HG03139 (cell line): ENCODE measurements around the gene FNDC5.

Experiments used
- ATAC-seq: cut with Tn5 transposase; IDR thresholded peaks from one replicate; pipeline ENCODE4 v1.9.1; 2021; ENCODE audit not compliant: unreplicated experiment

The FNDC5 gene

GRCh38 chr1:32898056-32898455, 27.3 kb upstream of the FNDC5 start:
- no peak for ATAC-seq

- ATAC-seq, result no peak
Measured at GRCh38 chr1:32897082-32898049, 26.7 kb upstream of the FNDC5 start.

DNA sequence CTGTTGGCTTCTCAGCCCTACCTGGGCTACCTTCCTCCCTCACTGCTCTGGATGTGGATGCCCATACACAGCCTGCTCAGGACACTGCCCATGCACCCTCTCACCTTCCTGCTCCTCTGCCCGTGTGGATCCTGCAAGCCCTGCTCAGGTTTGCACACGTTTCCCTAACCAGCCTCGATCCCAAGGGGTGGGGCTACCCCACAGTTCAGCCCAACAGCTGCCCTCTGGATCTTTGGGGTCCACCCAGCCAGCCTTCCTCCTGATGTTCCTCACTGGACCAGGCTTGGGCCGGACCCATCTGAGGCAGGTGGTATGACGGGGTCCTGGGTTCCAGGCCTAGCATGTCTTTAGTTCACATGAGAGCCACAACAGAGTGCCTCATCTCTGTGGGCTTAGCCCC, 25.7 kb upstream of the FNDC5 start:
- ATAC-seq, result no peak

- no peak for ATAC-seq
Measured at GRCh38 chr1:32895325-32896215, 24.9 kb upstream of the FNDC5 start.

- no peak for ATAC-seq
Measured at GRCh38 chr1:32894681-32895080, 24.0 kb upstream of the FNDC5 start.

DNA sequence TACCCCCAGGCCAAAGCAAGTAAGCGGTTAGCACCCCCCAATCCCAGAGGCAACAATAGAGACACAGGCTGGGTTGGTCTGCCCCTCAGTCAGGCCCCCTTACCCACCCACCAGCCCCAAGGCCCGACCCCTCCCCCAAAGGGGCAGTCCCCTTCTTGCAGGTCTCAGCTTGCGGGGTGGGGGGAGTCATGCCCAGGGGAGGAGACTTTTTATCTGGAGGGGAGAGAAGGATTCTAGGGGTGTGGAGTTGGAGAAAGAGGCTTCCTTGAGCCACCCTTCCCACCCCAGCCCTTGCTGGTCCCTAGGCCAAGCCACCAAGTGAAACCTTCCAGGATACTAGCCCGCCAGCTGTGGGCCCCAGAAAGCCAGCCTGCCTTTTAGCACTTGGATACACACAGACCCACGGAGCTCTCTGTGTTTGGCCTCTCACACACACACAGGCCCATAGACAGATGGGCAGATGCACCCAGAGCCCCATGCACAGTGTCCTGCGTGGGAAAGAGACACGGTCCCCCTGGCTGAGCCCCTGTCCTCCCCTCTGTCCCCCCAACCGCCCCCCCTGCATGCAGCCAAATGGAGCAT, 23.4 kb upstream of the FNDC5 start:
- ATAC-seq, result no peak

- ATAC-seq, result no peak
Measured at GRCh38 chr1:32893198-32894018, 22.7 kb upstream of the FNDC5 start.

- no peak for ATAC-seq
Measured at GRCh38 chr1:32892368-32893197, 21.9 kb upstream of the FNDC5 start.

GRCh38 chr1:32891630-32892029, 20.9 kb upstream of the FNDC5 start:
- ATAC-seq, result no peak

DNA sequence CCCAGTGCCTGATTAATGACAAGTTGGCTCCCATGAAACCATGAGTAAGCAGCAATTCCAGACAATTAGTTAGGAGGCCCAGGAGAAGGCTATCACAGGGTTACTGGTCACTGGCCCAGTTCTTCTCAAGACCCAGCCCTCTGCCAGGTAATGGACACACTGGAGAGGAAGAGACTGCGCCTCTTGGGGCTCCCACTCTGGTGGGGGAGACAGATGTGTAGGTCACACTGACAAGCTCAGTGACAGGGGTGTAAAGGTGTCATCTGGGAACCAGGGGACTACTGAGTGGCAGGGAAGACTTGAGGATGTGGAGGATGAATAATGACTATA, 20.5 kb upstream of the FNDC5 start:
- ATAC-seq, result no peak

GRCh38 chr1:32890516-32891240, 20.0 kb upstream of the FNDC5 start:
- ATAC-seq, result no peak

- ATAC-seq, result no peak
Measured at GRCh38 chr1:32889731-32890278, 19.1 kb upstream of the FNDC5 start.

- ATAC-seq, result no peak
Measured at GRCh38 chr1:32888677-32889420, 18.1 kb upstream of the FNDC5 start.

- ATAC-seq, result no peak
Measured at GRCh38 chr1:32888134-32888533, 17.4 kb upstream of the FNDC5 start.

DNA sequence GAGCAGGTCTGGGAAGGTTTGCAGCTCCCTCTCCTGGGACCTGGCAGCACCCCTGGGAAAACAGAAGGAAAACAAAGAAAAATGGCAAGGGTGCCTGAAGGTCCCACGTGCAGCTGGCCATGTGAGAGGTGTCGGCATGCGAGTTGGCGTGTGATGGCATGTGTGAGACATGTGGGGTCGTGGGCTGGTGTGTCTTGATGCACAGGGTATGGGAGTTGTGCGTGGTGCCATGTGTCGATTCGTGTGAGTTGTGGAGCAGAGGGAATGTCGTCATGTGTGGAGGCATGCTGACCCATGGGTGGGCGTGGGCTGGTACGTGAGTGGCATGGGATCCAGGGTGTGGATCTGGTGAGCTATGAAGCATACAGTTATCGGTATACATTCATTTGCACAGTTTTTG, 16.9 kb upstream of the FNDC5 start:
- no peak for ATAC-seq

- ATAC-seq, result no peak
Measured at GRCh38 chr1:32886828-32887414, 16.2 kb upstream of the FNDC5 start.

GRCh38 chr1:32886004-32886827, 15.5 kb upstream of the FNDC5 start, which contains the start of gene HPCA:
TSS of gene HPCA (plus strand) at chr1:32886491. CDS start at chr1:32888899, 2,408 bp downstream.
- ATAC-seq, result no peak
